Measurements from ENCODE around the gene PPEF2. TPM values are rescaled to one million over a fixed set of nuclear protein-coding genes. Genes with fewer than 3 reads are reported as not detected.

The PPEF2 gene
- polyA plus RNA-seq, 1 experiment, result not detected

- Histone ChIP-seq H3K9me3 (ENCODE audit: control insufficient read depth, insufficient read depth, low read length) (no peaks in the 10 kb centered on the region; the same call in 1 of the 2 replicates), H3K4me3 (ENCODE audit: low read depth, low read length) (no peak overlapping the region), H3K27me3 (ENCODE audit: control insufficient read depth, insufficient read depth, low read length) (peaks cover 18% of the 10 kb centered on the region), H3K27ac (ENCODE audit: low read depth, low read length) (no peak overlapping the region)
- ChIA-PET POLR2A (no interaction called here), CTCF (no interaction called here)
- no peak for DNase-seq (ENCODE audit: low read depth, low spot score)
- no peak for TF ChIP-seq CTCF (IDR thresholded peaks at IDR 0.05; ENCODE audit: low read depth, low read length)
Measured at GRCh38 chr4:75889537-75890199, 12.6 kb downstream of the PPEF2 start.

GRCh38 chr4:75886104-75886503, 16.1 kb downstream of the PPEF2 start:
- ChIA-PET CTCF (interaction anchor here (1.2 to 2.9 kb wide), 2 partner anchors 9 to 11 kb away, joined by 4 to 20 read pairs; no protein-coding TSS in a partner anchor), POLR2A (interaction anchor here (0.6 kb wide), 1 partner anchor 240 kb away, joined by 8 read pairs; no protein-coding TSS in a partner anchor)
- Histone ChIP-seq H3K27ac (ENCODE audit: low read depth, low read length) (no peak overlapping the region), H3K9me3 (ENCODE audit: control insufficient read depth, insufficient read depth, low read length) (no peaks in the 10 kb centered on the region; the same call in 1 of the 2 replicates), H3K27me3 (ENCODE audit: control insufficient read depth, insufficient read depth, low read length) (peaks cover 16% of the 10 kb centered on the region), H3K4me3 (ENCODE audit: low read depth, low read length) (no peak overlapping the region)
- TF ChIP-seq CTCF (IDR thresholded peaks at IDR 0.05; ENCODE audit: low read depth, low read length), result no peak
- DNase-seq (ENCODE audit: low read depth, low spot score), result no peak

- TF ChIP-seq CTCF (IDR thresholded peaks at IDR 0.05; ENCODE audit: low read depth, low read length), result no peak
- CTCF ChIA-PET, result interaction anchor here (0.8 to 1.6 kb wide), 3 partner anchors 13 to 34 kb away, joined by 3 to 4 read pairs (median 4); no protein-coding TSS in a partner anchor
- no peak overlapping the region for H3K27ac ChIP-seq (ENCODE audit: low read depth, low read length)
- peaks cover 14% of the 10 kb centered on the region for H3K27me3 ChIP-seq (ENCODE audit: control insufficient read depth, insufficient read depth, low read length)
- no peaks in the 10 kb centered on the region; the same call in 1 of the 2 replicates for H3K9me3 ChIP-seq (ENCODE audit: control insufficient read depth, insufficient read depth, low read length)
- no peak overlapping the region for H3K4me3 ChIP-seq (ENCODE audit: low read depth, low read length)
- POLR2A ChIA-PET, result no interaction called here
- DNase-seq (ENCODE audit: low read depth, low spot score), result no peak
Measured at GRCh38 chr4:75881476-75881875, 20.8 kb downstream of the PPEF2 start.

- H3K27ac ChIP-seq (ENCODE audit: low read depth, low read length), result no peak overlapping the region
- ChIA-PET CTCF (no interaction called here), POLR2A (no interaction called here)
- no peaks in the 10 kb centered on the region for H3K9me3 ChIP-seq (ENCODE audit: control insufficient read depth, insufficient read depth, low read length)
- no peak overlapping the region for H3K4me3 ChIP-seq (ENCODE audit: low read depth, low read length)
- no peak for TF ChIP-seq CTCF (IDR thresholded peaks at IDR 0.05; ENCODE audit: low read depth, low read length)
- DNase-seq (ENCODE audit: low read depth, low spot score), result no peak
- H3K27me3 ChIP-seq (ENCODE audit: control insufficient read depth, insufficient read depth, low read length), result peaks cover 11% of the 10 kb centered on the region
Measured at GRCh38 chr4:75880278-75880677, 22.0 kb downstream of the PPEF2 start.

GRCh38 chr4:75878246-75878756, 24.0 kb downstream of the PPEF2 start:
- DNase-seq (ENCODE audit: low read depth, low spot score), result no peak
- POLR2A ChIA-PET, result no interaction called here
- Histone ChIP-seq H3K27me3 (ENCODE audit: control insufficient read depth, insufficient read depth, low read length) (peaks cover 13% of the 10 kb centered on the region), H3K4me3 (ENCODE audit: low read depth, low read length) (no peak overlapping the region), H3K9me3 (ENCODE audit: control insufficient read depth, insufficient read depth, low read length) (no peaks in the 10 kb centered on the region), H3K27ac (ENCODE audit: low read depth, low read length) (no peak overlapping the region)
- CTCF ChIA-PET, result interaction anchor here (1.0 to 1.2 kb wide), 2 partner anchors 16 to 18 kb away, joined by 3 to 5 read pairs; no protein-coding TSS in a partner anchor
- TF ChIP-seq CTCF (IDR thresholded peaks at IDR 0.05; ENCODE audit: low read depth, low read length), result no peak

Measured in AG04450 (cell line).